Measurements from ENCODE around the gene CEL. TPM values are rescaled to one million over a fixed set of nuclear protein-coding genes. Genes with fewer than 3 reads are reported as not detected.

Gene CEL
- total RNA-seq, 1 experiment from 2014 or later = 0.92 TPM

Other genes with a start within 250 kb of the CEL start
- gene AK8, start 183.7 kb upstream of the CEL start, total RNA-seq (2014; rRNA removed; shearing (Covaris generic)) = 0.37 and 3.6 TPM in 2 replicates
- gene SPACA9, start 183.1 kb upstream of the CEL start, total RNA-seq (2014; rRNA removed; shearing (Covaris generic)) = 5.5 and 6.0 TPM in 2 replicates
- gene TSC1, start 117.4 kb upstream of the CEL start, total RNA-seq (2014; rRNA removed; shearing (Covaris generic)) = 12.0 and 28.8 TPM in 2 replicates
- gene GFI1B, start 83.3 kb upstream of the CEL start, total RNA-seq (2014; rRNA removed; shearing (Covaris generic)) = 1.5 TPM in 1 of 2 replicates, not detected in the other
- gene GTF3C5, start 31.0 kb upstream of the CEL start, total RNA-seq (2014; rRNA removed; shearing (Covaris generic)) = 96.1 and 101 TPM in 2 replicates
- 21.7 and 29.8 TPM in 2 replicates for gene RALGDS, start 59.3 kb downstream of the CEL start, total RNA-seq (2014; rRNA removed; shearing (Covaris generic))
- not detected in 2 replicates for gene GBGT1, start 101.9 kb downstream of the CEL start, total RNA-seq (2014; rRNA removed; shearing (Covaris generic))
- gene OBP2B, start 147.3 kb downstream of the CEL start, total RNA-seq (2014; rRNA removed; shearing (Covaris generic)) = not detected in 2 replicates
- not detected in 2 replicates for gene ABO, start 213.2 kb downstream of the CEL start, total RNA-seq (2014; rRNA removed; shearing (Covaris generic))